ENCODE data around the gene TMEM250.
A peak's percentile ranks its signal among the peaks of the same experiment; 100 is the strongest.

The TMEM250 gene

DNA sequence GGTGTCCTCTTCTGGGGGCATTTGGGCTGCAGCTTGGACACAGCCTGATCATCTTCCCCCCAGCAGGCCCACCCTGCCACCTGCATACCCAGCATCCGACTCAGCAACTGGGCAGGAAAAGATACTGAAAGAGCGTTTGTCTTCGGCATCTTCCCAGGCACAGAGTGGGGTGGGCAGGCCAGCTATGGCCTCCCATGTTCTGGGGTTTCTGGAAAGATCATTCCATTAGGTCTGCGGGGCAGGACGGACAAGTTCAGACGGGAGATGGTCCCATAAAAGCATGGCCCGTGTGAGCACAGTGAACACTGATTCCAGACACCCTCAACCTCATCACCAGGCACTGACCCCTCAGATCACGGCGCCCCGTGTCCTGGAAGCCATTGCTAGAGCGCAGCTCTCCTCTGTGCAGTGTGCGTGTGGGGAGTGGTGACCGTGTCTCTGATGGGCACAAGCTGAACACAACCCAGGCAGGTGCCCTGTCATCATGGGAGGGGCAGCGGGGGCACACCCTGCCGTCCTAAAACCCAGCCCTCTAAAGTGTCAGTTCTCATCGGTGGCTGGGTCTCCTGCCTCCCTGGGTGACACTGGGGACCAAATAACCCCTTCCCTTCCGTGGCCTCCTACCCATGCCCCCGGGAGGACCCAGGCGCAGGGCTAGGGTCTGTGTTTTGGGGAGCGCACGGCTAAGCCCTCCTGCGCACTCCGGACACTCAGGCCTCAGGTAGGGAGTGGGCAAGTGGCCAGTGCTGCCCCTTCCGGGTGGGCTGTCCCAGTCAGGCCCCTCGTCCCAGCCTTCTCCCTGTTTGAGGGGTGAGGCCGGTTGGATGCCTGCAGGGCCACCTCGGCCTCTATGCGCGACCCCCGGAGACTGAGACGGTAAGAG, 13.2 kb upstream of the TMEM250 start:
- no peak for DNase-seq

DNA sequence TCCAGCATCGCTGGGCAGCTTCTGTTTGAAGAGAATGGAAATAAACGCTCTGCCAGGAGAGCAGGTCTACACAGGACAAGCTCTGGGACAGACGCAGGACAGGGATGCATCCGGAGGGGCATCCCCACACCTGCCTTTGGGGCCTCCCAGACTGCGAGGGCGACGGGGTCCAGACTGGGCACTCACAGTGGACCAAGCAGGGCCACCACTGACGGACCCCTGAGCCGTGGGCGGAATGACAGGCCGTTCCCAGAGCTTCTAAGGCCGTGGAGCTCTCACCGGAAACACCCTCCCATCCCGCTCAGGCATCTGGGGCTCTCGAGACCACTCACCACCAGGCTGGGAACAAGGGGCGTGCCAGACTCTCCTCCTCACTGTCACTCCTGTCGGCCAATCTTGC, 10.5 kb upstream of the TMEM250 start:
- DNase-seq: no peak

DNA sequence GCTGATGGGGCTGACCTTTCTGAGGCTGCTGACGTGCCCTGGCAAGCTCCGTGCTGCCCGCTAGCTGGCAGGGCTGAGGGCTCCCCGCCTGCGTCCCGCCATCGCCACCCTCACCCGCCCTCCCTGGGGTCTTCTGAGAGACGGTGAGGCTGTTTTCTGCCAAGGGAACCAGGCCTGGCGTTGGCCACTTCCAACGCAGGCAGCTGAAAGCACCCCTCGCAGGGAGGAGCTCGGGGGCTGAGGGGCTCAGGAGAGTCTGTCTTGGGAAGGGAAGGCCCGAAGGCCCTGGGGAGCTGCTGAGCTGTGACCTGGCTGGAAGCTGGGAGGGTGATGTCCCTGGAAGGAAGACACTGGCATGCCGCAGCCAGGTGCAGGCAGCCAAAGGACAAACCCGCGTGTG, 9.8 kb upstream of the TMEM250 start:
- DNase-seq: no peak

DNA sequence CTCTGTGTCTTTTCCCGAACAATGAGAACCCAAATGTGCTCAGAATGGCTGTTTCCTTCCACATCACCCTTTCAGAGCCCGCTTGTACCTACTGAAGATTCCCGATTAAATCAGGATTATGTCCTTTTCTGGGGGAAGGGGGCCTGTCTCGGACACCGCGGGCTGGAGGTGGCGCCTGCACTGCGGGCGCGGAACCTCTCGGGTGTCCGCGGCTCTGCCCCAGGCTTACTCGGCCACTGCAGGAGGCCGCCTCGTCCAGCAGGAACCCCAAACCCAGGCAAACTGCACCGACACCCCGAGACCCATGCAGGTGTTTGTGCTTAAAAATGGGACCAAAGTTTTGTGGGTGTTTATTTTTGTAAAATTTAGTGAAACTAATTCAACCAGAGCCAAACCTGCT, 8.6 kb upstream of the TMEM250 start:
- no peak for DNase-seq

DNA sequence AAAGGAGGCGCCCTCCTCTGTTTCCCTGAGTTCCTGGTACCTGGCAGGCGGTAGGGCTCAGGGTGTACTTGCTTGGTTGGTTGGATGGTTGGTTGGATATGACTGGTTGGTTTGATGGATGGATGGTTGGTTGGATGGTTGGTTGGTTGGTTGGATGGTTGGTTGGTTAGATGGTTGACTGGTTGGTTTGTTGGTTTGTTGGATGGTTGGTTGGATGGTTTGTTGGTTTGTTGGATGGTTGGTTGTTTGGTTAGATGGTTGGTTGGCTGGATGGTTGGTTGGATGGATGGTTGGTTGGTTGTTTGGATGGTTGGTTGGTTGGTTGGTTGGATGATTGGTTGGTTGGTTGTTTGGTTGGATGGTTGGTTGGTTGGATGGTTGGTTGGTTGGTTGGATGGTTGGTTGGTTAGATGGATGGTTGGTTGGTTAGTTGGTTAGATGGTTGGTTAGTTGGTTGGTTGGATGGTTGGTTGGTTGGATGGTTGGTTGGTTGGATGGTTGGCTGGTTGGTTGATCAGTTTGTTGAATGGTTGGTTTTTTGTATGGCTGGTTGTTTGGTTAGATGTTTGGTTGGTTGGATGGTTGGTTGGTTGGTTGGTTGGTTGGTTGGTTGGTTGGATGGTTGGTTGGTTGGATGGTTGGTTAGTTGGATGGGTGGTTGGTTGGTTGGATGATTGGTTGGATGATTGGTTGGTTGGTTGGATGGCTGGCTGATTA, 6.5 kb upstream of the TMEM250 start:
- no peak for DNase-seq

DNA sequence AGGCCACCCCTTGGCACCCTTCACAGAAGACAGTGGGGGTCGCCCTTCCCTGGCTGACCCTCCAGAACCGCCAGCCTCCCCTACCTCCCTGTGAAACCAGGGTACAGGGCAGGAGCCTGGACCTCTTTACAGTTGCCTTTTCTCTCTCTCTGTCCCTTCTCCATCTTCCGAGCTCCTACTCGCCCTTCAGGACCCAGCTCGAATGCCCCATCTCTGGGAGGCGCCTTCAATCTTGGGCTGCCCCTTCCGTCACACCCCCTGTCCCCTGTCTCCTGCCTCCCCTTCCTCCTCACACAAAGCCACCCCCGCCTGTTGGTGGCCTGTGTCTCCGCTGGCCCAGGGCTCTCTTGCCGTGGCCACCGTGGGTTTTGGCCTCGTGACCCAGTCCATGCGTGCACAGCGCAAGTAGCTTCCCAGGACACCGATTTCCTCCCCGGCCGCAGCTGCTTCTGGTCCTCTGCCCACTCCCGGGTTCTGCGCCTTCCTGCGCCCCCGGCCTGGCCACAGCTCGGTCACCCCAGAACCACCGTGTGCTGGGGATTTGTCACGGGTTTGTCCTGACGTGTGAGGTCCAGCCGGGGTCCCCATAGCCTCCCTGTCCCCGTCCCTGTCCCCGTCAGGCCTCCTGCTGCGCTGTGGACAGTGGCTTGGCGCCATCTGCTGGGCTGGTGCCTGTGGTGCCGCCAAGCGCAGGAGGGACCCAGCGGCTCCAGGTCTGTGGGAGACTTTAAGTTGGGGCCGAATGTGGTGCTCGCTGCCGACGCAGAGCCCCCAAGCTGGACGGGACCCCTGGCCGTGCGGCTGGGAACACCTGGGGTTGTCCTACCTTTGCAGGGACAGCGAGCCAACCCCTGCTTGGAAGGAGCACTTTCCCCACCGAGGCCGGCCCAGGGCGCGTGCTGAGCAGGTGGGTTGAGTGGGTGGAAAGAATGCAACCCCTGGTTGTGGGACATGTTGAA, 4.0 kb upstream of the TMEM250 start:
- DNase-seq: peak; percentile 54 to 67 (median 59)

DNA sequence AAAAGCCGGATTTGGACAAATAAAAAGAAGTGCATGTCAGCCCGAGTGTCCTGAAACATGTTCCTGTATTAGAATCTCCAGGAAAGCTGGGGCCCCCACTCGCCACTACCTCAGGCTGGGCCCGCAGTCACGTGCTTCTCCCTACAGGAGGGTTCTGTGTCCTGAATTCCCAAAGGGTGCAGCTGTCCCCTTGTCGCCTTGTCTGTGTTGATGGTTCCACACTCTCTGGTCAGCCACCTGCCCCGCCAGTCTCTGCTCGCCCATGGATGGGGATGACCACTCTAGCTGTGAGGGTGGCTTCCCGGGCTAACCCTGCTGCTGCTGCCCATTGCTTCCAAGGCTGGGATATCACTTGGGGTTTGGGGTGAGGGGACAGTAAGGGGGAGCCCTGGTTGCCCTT, 3.1 kb upstream of the TMEM250 start:
- DNase-seq: no peak

DNA sequence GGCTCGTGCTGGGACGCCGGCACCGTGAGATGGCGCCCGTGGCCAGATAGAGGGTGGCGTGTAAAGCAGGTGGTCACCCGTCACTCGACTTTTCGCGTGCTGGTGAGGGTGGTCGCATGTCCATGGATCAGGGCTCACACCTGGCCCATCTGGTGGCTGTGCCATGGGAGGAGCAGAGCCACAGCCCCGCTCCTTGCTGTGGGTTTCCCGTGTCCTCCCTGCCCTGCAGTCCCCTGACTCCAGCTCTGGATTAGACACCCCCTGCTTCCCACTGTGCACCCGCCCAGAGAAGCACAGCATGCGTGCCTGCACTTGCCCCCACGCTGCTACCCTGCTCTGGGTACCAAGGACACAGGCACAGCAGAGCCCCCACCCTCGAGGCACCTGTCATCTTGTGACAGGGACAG, 1.8 kb upstream of the TMEM250 start:
- no peak for DNase-seq

DNA sequence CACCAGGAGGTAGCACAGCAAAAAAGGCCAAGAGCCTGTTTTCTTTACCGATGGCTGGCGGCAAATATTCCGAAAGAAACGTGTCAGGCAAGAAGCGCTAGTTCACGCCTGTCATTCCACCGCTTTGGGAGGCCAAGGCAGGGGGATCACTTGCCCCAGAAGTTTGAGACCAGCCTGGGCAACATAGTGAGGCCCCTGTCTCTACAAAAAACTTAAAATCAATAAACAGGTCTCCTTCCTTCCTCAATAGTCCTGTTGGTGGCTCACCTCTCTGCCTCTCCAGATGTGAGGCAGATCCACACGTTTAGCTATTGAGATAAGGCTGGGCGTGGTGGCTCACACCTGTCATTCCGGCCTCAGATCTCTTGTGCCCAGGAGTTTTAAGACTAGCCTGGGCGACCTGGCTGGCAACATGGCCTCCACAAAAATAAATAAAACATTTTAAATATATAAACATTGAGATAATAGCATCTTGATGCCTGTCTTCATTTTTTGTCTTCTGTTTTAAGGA, 1.3 kb upstream of the TMEM250 start:
- no peak for DNase-seq

DNA sequence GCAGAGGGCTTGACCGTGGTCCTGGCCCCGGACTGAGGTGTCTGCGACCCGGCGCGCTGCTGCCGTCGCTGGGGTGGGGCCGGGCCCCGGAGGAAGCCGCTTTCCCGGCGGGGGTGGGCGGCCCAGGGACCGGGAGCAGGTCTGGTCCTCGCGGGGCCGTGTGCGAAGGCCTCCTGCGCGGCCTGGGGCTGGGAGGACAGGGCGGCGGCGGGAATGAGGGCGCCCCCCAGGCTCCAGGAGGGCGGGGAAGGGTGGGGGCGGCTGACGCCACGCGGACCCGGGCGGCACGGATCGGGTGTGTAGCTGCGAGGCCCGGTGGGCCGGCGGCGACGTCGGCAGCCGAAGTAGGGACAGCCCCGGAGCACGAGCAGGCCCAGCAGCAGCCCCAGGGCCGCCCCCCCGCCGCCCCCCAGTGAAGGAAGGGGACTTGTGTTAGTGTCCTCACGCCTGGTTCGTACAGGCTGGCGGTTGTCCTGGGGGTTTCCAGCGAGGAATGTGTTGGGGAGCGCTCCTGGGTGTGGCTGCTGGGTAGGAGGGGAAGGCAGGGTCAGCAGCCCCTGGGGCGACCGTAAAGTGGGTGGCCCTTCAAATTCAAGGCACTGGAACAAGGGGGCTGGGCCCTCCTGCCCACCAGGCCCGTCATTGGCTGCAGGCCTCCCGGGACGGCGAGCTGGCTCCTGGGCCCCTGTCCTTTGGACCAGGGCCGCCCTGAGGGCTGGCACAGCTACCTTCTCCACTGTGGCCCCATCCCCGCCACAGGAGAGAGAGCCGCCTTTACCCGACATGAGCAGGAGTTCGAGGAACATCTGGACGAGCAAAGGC, 597 bp upstream of the TMEM250 start:
- no peak for DNase-seq

DNA sequence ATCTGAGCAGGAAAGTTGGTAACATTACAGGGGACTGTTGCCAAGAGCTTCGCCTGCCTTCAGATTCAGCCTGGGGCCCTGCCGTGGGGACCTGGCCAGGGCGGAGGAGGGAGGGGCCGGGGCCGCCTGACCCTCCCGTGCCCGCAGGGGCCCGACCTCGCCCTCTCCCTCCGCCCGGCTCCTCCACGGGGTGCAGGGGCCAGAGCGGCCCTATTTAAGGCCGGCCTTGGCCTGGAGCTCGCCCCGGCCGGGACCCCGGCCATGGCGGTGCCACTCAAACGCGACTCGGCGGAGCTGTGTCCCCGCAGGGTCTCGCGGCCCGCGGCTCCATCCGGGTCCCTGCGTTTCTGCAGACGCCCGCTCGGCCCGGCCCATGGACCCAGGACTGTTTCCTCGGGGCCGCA, 757 bp downstream of the TMEM250 start:
- no peak for DNase-seq

DNA sequence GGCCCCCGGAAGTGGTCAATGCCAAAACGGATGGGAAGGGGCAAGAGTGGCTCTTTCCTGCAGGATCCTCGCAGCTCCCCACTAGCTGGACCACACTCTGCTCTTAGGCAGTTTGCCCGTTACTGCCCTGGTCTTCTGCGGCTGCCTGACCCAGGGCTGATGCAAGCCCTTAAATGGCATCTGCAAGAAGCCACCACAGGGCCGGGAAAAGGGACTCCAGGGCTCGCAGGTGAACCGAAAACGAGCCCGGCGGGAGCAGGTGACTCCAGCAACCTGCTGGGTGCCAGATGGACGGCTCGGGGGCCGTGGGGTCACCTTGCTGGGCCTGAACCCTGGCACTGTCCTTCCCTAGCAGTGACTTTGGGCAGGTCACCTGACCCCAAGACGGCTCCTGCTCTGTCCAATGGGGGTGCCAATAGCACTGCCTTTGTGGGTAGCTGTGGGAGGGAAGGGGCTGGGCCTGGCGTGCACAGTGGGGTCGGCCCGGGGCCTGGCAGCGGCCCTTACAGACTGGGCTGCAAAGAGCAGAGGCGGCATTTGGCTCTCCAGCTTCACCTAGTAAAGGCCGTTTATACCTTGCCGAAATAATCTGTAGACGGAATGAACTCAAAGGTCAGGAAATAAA, 1.3 kb downstream of the TMEM250 start:
- DNase-seq: no peak

DNA sequence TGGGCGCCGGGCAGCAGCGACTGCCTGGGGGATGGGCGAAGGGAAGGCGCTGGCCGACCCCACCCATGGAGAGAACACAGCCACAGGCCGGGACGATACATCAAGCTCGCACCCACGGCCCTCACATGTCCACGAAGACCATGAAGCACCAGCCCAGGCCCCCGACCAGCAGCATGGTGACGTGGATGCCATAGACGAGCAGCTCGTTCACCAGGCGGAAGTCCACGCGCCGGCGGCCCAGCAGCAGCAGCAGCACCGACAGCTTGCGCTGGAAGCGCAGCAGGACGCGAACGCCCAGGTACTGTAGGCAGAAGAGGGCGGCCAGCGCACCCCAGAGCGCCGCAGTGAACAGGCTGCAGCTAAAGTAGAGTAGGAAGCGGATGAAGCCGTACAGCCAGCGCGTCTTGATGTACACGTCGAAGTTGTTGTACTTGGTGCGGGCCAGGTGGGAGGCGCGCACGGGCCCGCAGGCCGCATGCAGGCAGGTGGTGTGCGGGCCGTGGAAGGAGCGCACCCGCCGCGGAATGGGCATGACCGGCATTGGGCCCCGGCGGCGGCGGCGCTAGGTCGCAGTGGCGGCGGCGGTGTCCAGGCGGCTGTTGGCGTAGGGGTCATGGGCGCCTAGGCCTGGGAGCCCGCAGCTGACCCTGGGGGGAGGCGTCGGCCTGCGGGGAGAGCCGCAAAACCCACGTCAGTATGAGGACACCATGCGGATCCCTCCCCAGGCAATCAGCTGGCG, 2.1 kb downstream of the TMEM250 start:
- no peak for DNase-seq

DNA sequence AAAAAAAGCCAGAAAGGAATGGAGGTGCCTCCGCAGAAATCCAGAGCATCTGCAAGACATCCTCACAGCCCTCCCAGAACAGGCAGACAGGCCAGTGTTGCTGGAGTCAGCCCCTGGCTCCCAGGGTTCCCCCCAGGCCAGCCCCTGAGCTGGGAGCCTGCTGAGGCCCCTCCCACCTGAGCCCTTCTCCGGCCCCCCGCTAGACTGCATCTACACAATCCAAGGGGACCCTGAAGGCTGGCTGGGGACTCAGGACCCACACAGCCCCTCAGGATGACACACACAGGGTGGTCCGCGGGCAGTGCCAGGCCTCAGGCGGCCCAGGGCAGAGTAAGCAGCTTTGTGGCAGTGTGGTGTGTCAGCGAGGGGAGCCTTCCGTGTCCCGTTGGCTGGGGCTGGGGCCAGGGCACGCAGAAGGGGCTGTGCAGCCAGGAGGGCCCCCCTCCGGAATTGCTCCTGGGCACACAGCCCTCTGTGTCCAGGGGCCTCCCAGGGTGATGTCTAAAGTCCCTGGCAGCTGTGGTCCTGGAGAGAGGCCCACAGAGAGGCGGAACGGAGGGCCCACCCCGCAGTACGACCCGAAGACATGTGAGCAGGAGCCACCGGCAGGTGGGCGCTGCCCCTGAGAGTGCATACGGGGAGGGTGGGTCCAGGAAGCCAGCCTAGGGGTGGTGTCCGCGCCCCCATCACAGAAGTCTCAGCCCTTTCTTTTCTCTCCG, 2.9 kb downstream of the TMEM250 start:
- DNase-seq: no peak

DNA sequence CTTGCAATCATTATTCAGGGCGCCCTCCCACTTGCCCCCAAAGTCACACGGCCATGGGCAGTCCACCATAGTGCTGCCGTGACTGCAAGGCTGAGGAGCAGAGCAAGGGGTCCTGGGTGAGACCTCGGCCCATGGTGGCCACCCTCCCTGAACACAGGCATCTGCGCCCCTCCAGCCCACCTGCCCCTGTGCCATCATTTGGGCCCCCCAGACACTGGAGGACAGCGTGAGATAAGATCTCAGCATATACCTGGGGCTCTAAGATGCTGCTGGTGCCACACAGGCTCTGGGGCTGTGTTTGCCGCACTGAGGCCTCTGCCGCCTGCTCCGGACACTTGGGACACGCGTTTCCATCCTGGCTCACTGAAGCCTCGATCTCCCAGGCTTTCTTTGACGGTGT, 3.5 kb downstream of the TMEM250 start:
- DNase-seq: no peak

DNA sequence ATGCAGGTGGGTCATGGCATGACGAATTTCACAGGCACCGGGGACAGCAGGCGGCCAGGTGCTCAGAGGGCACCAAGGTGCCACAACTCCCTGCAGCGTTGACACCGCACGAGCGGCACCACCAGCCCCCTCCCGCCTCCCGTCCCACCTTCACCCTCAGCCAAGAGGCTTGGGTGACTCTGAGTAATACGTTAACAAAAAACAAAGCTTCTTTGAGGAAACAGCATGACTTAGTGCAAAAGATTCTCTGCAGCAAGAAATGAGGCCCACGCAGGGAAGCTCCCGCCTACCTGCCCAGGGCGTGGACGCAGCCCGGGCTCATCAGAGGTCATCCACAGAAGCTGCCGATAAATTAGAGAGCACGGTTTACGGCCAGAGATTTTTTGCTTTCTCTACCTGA, 4.1 kb downstream of the TMEM250 start:
- no peak for DNase-seq

DNA sequence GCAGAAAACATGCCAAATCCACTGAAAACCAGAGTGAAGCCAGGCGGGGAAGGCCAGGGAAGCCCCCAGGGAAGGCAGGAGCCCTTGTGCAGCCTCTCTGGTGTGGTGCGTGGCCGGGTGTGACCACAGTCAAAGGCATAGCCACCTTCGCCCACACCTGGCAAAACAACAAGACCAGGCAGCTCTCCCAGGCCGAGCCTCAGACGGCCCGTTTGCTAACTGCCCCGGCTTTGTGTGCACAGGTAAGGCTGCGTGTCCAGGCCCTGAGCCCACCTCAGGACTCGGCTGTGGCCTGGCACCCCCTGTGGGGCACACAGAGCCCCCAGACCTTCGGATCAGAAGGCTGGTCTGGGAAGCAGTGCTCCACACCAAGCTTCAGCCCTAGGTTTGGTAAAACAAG, 6.1 kb downstream of the TMEM250 start:
- no peak for DNase-seq

DNA sequence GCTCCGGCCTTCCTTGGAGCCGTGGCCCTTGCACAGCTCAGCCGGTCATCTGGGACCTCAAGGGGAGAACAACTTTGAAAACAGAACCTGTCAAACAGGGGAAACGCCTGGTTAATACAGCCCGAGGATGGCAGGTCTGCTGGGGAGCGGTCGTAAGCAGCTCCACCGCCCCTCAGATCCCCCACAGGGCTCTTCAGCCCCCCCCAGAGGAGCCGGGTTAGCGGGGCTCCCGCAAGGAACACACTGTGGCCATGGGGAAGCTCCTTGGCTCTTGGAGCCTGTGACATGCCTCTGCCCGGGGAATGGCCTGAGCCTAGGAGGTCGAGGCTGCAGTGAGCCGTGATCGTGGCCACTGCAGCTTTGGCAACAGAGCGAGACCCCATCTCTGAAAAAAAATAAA, 6.8 kb downstream of the TMEM250 start:
- DNase-seq: no peak

DNA sequence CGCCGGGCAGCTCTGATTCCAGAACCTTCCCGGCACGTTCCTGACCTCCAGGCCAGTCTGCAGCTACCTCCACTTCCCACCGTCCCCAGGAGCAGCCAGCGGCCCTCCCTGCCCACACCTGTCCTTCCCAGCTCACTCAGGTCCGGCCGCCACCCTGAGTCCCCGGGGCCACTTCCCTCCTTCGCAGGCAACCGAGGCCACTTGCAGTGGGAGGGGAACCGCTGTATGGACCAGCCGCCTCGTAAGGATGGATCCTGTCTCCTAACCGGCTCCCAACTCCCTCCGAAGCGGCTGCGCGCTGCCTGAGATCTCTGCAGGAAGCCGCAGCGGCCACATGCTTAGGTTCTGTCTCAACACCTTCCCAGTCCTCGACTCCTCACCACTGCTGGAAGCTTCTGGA, 7.5 kb downstream of the TMEM250 start:
- DNase-seq: no peak

All from activated CD4-positive, CD25-positive, alpha-beta regulatory T cell (primary cell).